Superior temporal gyrus (tissue), 1 donor: Measurements from ENCODE around the gene CDCA8.

Source experiments
- DNase-seq: peaks from one replicate; pipeline ENCODE4 v3.0.0-alpha.2; 2016; ENCODE audit errors: extremely low spot score

CDCA8 gene

DNA sequence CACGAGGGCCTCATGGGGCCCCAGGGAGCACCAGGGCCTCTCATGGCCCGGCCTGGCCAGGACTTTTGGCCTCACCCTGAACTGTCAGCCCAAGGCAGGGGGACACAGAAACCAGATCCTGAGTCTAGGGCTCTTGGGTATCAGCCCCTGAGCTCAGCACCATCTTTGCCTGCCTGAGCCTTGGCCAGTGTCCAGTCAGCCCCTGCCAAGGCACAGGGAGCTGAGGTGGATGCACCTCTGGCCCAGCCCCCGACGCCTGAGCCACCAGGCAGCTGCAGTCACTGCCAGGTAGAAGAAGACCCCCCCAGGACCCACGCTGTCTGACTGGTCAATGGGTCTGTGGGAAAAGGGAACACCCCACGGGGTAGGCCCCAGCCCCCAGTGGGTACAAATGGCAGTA, 25.3 kb downstream of the CDCA8 start:
- no peak for DNase-seq

DNA sequence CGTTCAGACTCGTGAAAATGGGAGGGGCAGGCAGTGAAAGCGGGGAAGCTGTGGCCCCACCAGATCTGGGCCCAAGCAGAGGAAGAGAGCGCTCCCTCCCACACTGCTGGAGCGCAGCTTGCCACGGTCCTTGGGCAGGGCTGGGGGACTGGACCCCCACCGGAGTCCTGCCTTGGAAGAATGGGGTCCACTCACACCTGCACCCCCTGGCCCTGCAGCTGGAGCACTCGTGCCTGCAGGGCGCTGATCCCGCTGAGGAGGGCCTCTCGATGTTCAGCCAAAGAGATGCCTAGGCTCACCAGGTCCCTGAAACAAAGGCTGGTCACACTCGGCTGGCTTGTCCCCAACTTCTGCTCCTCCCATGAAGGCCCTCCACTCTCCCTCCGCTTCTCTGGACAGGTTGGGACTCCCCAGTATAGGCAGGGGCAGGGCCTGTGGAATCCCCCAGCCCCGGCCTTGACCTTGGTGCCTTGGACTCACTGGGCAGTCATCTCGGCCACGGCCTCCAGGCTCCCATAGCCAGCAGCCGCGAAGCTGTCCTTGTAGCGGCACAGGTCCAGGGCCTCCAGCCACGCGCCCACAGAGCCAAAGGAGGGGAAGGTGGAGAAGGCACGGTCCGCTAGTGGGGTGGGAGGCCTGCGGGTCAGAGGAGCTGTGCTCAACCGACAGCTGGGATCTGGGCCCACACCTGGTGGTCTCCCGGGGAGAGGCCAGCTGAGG, 26.0 kb downstream of the CDCA8 start:
- DNase-seq: no peak

DNA sequence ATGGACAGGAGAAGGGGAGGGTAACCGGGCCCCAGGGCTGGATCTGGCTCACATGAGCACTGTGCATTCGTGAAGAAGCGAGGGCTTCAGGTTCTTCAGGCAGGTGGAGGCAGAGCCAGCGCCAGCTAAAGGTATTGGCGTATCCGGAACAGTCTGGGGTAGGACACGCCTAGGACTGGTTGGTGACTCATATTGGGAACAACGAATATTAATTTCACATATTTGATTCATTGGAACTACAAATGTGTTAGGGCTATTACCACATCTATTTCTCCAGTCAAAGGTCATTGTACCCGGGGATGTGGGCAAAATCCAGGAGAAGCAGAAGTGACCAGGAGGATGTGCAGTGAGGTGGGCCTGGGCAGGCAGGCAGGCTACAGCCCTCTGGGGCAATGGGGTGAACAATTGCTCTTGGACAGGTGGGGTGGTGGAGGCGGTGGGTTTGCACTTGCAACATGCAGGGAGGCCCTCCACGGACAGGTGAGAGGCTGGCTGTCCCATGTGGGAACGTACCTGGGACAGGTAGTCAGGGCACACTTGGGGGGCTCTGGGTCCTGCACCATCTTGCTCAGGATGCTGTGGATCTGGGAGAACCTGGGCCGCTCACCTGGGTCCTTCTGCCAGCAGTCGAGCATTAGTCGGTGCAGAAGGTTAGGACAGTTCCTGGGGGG, 26.7 kb downstream of the CDCA8 start:
- no peak for DNase-seq

DNA sequence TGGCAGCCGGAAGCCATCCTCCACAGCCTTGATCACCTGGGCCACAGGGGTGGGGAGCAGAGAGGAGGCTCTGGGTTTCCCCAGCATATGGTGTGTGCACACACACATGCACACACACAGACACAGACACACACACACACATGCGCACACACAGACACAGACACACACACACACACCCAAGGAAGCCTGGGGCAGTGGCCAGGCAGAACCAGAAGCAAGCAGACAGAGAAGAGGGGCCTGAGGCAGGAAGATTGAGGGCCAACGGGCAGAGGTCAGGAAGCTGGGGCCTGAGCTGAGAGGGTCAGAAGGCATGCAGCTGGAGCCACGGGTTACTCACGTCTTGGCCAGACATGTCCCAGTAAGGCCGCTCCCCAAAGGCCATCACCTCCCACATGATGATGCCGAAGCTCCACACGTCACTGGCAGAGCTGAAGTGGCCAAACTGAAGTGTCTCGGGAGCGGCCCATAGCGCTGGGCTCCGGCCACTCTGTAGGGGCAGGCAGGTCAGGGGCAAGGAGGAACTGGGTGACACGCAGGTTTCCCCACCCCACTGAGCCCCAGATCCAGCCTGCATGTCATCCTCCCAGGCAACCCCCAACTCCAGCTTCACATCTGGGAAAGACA, 27.4 kb downstream of the CDCA8 start:
- no peak for DNase-seq

DNA sequence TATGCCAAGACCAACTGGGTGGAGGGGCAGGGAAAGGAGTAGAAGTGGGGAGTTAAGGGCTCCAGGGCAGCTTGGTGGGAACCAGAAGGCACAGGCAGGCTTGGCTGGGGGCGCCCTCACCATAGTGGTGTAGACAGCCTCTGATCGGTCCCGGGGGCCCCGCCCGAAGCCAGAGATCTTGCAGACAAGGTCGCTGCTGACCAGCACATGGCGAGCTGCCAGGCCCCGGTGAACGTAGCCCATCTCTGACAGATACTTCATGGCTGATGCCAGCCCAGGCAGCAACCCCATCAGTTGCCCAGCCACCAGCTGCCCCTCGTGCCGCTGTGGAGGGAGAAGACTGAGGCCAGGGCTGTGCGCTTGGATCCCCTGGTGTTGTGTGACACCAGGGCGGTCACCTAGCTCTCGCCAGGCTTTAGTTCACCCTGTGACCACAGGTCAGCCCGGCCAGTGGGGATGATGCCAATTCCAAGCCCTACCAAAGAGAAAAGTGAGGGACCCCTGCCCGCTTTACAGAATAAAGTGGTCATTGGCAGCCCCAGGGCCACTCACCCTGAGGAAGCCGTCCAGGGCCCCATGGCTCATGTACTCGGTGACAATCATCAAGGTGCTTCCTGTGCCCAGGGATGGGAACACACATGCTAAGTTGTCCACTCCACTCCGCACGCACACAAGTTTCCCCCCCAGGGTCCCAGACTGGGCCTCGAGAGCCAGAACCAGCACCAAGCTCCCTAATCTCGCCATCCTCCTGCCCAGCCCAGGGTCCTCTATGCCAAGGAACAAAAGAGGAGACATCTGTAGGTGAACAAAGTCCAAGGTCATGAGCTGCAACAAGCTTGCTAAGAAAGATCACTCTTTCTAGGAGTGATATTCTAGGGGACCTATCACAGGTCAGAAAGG, 28.2 kb downstream of the CDCA8 start:
- DNase-seq: no peak

DNA sequence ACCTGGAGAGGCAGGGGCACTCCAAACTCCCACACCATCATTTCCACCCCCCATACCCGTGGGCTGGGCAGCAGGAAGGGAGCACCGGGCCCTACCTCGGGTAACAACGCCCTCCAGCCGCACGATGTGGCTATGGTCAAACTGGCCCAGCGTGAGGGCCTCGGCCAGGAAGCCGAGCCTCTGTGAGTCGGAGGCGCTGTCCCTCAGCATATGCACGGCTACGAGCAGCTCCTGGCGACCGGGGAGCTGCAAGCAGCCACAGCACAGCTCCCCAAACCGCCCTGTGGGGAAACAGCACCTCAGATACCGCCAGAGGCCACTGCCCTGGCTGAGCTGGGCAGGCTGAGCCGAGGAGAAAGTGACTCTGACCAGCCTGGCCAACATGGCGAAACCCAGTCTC, 29.2 kb downstream of the CDCA8 start:
- DNase-seq: no peak

DNA sequence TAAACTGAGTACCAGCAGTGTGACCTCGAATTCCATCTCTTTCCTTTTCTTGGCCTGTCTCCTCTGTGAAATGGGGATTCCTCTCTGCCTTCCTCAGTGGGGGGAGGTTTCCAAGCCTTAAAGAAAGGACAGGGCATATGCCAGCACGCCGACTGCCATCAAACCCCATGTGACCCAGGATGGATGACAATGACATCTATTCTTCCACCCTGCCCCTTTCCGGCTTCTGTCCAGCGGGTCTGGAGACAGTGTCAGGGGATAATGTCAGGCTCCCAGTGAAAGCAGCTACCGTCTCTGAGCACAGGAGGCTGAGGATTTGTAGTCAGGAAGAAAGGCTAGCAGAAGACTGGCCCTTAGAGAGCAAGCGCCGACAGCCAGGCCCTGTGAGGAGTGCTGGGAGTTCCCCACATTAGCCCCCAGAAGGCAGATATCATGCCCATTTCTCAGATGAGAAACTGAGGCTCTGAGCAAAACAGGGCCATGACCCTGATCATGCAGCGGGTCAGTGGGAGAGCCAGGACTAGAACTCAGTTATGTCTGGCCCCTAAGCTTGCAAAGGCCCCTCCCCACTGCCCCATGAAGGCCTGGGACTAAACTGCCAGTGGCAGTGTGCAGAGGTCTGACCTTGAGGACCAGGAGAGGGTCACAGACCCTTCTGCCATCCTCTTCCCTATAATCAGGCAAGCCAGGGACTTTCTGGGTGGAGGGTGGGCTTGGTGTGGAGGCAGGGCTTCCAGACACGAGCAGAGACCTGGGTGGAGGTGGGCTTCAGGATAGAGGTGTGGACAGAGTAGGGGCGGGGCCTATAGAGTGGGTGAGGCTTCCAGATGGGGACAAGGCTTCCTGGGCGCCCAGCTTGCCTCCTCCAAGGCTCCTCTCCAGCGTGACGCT, 30.1 kb downstream of the CDCA8 start:
- peak; percentile 89 for DNase-seq

DNA sequence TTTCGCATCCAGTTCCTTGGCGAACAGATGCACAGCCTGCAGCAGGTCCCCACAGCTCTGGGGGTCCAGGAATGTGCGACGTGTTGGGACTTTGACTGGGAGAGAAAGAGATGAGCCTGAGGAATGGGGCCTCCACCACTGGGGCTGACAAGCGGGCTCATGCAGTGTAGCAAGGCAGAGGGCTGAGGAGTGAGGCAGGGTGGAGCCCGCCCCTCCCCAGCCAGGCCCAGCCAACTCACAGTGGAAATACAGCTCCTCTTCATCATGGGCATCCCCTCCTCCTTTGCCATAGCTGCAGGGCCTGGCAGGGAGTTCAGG, 30.7 kb downstream of the CDCA8 start:
- DNase-seq: no peak

DNA sequence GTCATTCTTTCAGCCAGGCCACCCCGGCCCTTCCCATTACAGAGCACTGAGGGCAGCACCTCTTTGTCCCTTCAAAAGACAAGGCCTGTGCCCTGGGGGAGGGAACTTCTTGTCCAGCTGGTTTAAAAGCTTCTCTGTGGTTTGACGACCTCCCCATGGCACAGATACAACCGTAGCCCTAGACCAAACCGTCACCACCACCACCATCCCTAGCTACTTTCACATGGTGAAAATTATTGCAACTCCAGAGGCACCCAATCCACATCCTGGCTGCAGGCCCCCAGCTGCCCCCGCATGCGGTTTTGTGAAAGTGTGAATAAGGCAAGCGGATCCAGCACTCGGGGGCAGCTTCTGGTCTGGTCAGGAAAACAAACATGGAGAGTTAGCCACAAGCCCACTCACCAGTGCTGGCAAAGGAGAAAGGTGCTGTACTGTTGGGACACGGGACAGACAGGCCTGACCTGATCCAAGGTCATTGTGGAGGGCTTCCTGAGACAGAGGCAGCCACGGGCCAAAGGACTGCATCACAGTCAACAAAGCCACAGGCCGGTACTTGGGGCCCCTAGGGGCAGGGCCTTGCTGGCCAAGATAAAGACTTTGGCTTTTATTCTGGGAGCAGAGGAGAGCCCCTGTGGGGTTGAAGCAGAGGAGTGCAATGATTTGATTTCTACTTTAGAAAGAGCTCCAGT, 31.2 kb downstream of the CDCA8 start:
- DNase-seq: no peak

DNA sequence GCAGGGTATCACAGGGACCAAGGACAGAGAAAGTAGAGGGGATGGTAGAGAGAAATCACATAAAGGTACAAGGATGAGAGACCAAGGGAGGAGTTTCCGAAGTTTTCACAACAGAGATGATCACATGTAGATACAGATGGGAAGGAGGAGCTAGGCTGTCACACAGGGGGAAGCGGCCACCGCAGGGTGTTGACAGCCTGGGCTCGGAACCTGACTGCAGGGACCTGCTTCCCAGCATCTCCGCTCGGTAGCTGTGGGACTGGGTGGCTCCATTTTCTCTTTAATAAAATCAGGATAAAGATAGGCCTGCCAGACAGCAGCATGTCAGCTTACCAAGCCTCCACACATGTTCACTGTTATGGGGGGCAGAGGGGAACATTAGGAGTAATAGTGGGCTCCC, 32.3 kb downstream of the CDCA8 start:
- DNase-seq: no peak

DNA sequence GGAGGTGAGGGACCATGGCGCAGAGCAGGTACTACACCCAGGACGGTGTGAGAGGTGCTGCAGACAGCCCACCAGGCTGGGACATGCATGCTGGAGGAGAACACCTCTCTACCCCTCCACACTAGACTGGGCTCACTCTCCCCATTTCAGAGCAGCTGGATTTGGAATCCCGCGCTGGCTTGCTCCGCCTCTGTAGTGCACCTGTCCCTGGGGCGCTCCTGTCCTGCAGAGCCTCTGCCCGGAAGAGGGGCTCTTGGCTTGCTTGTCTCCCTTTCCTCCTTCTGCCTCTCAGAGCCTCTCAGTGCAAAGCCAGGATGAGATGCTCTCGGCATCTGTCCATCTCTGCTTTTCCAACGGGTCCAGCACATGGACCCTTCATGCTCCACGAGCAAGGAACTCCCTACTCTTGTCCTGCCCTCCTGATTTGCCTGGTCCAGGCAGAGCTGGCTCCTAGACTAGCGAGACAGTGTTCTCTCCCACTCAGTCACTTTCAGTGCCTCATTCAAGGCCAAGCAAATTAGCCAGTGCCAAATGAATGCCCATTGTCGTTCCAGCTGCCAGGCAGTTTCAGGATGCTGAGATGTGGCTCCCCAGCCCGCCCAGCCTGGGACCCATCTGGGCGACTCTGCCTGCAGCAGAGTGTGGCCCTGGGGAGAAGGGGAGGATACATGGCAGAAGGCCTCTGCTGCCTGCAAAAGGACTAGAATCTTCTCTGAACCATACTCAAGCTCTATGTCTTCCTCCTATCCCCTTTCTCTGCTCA, 33.7 kb downstream of the CDCA8 start:
- peak; percentile 80 for DNase-seq

DNA sequence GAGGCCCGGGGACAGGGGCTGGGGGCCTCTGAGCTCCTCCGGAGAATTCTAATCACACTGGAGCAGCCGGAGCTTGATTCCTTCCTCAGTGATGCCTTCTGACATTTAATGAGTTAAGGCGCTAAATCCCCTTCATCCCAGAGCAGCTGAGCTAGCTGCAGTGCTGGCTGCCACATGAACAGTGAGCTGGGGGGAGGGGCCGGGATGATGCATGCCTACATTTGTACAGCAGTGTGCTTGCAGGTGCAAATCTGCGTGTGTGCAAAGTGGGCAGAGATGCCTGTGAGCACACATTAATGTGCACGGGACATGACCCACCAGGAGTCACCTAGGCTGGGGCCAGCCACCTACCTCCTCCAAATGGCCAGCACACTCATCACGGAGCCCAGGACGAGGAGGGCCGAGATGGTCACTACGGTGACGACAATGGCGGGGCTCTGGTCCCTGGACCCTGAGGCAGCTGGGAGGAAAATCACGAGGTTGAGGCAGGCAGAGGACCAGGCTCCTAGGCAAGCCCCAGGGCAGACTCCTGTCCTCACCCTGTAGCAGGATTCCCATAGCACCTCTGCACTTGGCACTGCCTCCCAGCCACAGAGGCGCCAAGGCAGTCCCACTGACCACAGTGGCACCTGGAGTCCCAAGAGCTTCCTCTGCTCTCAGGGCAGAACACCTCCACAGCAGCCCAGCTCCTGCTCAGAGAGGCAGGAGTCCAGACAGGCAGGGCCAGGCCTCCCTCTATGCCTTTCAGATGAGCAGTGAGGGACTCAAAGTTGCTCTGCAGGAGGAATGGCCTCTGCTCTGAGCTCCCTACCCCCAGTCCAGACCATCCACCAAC, 34.7 kb downstream of the CDCA8 start:
- DNase-seq: no peak

DNA sequence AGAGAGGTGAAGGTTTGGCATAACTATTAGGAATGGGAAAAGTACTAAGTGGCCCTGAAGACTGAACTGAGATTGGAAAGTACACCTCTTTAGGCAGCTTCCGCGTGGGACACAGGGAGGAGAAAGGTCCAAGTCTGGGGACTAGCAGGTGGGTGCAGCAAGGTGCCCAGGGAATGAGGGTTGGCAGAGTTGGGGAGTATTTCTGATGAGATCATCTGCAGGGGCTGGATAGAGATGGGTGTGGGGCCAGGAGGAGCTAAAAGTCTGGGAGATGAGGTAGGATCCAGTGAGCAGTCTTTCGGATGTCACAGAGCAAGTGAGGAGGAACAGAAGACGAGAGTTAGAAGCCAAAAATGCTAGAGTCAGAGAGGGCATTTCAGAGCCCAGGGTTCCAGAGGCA, 36.1 kb downstream of the CDCA8 start:
- no peak for DNase-seq

DNA sequence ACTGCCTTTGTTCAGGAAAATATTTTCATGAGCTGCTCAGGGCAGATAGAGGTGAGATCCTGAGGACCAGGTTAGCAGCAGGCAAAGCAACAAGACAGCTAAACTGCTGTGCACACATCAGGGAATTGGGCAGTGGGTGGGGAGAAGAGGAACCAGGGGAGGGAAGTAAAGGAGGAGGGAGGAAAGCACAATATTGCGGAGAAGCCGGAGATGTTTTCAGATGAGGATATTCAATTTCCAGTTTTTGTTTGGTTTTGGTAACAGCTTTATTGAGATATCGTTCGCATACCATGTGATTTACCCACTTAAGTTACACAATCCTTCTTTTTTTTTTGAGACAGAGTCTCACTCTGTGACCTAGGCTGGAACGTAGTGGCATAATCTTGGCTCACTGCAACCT, 38.1 kb downstream of the CDCA8 start:
- no peak for DNase-seq

DNA sequence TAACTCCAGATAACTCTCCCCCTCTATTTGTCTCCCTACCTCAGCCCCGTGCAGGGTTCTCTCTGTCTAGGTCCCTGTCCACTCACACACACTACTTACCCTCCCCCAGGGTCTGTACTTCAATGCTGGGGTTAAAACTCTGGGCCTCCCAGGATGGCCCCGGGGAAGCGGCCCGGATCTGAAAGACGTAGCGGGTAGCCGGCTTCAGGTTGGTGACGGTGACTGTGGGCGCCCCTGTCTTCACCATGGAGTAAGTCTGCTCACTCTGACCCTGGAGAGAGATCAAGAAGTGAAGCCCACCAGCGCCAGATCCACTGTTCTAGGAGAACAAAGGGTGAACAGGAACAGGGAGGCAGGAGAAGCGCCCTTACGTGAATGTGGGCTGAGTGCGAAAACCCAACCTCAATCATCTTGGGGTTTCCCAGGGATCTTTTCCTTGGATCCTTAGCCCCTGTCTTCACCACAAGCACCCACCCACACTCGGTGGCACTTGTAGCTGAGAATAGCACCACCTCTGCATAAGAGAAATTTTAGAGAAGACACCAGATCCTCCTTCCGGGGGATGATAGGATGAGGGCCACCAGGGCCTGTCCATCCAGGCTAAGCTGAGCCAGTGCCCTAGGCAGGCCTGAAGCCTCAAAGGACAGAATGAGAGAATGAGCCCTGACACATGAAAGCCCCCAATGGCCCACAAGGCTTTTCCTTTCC, 39.1 kb downstream of the CDCA8 start:
- DNase-seq: peak; percentile 28

DNA sequence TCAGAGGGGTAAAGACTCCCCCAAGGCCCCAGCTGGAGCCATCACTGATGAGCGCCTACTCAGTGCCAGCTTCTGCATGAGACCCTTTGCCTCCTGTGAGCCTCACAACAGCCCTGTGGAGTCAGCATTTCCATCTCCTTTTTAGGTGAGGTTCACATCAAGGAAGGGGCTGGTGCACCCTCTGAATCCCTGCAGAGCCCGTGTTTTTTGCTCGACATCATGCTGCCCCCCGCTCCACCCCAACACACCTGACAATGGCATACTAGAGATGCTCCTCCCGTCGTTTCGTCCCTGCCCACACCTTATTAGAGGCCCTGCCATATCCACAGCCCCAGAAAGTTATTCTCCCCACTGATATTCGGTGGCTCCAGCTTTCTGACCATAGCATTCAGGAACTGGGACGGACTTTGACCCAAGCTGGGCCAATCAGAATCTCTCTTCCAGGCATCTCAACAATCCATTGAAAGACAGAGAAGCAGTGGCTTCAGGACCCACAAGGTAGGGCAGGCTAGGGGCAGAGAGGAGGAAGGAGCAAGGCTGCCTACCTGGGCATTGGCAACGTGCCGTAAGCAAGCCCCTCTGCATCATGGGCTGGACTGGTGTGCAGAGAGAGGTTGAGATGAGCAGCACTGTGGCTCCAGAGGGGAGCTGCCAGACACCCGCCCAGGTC, 39.9 kb downstream of the CDCA8 start:
- DNase-seq: no peak

DNA sequence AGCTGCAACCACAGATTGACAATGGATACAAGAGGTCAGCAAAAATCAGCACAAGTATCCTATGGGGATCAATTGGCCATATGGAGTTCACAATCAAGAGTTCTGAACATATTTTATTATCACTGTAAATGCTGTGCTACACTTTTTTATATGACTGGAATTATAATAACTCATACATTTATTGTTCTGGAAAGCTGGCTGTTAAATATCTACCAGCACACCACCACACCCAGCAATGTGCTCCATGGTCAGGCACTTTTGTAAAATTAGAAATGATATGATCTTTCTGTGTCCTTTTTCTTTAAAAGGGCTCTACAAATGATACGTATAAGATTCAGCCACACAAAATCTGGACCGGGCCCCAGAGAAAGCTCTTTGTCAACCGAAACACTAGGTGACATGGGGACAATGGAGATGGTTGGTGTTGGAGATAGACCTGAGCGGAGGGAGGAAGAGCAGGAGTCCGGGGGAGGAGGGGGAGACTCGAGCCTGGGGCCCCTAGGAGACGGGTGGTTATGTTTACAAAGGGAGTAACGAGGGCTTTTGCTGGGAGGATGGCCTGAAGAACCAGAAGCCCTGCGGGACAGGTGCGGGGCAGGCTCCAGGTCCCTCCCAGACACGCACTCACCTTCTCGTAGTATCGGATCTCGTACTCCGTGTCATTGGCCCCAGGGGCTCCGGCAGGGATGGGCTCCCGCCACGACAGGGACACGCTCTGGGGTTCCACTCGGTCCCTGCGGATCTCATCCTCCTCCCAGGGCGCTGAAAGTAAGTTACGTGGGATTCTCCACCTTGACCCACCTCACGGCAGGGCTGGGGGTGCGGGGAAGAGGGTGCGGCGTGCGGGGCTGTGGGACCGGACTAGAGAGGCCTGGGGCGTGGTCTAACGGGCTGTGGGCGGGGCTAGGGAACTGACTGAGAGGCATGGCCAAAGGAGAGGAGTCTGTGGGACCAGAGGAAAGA, 42.6 kb downstream of the CDCA8 start:
- DNase-seq: no peak
